ENCODE results near the gene ACVR1B. TPM values are rescaled to one million over a fixed set of nuclear protein-coding genes. Genes with fewer than 3 reads are reported as not detected.
A peak's percentile ranks its signal among the peaks of the same experiment; 100 is the strongest.

ACVR1B gene
- total and polyA plus RNA-seq, 2 donors (not counting 3 experiments of a cell fraction or from before 2014, with no cell fraction given), result 29.0 to 33.7 TPM

DNA sequence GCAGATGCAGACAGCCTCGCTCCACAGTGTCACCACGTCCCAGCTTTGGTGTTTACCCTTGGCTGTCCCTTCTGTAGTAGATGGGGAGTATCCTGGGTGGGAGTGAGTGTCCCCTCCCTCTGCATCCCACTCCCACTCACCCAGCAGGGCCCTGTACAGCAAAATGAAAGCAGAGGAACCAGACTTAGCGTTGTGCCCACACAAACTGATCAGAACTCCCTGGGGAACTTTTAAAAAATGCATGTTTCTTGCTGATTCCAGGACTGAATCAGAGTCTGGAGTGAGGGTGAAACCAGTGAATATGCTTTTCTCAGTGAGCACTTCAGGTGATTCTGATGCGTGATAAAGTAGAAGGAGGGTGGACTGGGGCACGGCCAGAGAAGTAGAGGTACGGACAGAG is 41.3 kb upstream of the ACVR1B start:
- H2AFZ ChIP-seq (ENCODE audit: low read depth, low read length), result no peak overlapping the region
- no peaks in the 10 kb centered on the region for H3K9me1 ChIP-seq (replicated peaks; ENCODE audit: control insufficient read depth, extremely low read depth, insufficient read depth, low read length)
- H3K4me2 ChIP-seq (ENCODE audit: insufficient read depth, low read length), result peak overlapping the region; percentile 96
- peak overlapping the region; percentile 95 for H3K9ac ChIP-seq (replicated peaks; ENCODE audit: extremely low read depth, insufficient read depth, low read length)
- POLR2A ChIA-PET, result interaction anchor here (0.6 kb wide), 1 partner anchor 98 kb away, joined by 4 read pairs; no protein-coding TSS in a partner anchor
- TF ChIP-seq EZH2 (IDR thresholded peaks at IDR 0.05; ENCODE audit: borderline replicate concordance, low read depth, low read length, severe bottlenecking) (no peak), POLR2A (IDR thresholded peaks at IDR 0.05; ENCODE audit: low read depth, low read length) (no peak), POLR2AphosphoS5 (IDR thresholded peaks at IDR 0.05; ENCODE audit: insufficient read depth, low read depth, low read length) (no peak)
- TF ChIP-seq, protein P1, sequence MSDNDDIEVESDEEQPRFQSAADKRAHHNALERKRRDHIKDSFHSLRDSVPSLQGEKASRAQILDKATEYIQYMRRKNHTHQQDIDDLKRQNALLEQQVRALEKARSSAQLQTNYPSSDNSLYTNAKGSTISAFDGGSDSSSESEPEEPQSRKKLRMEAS (IDR thresholded peaks at IDR 0.05; ENCODE audit: insufficient read depth, insufficient read length), result no peak
- no peaks in the 10 kb centered on the region for H3K27me3 ChIP-seq (ENCODE audit: control insufficient read depth in 2 of 2, insufficient read depth in 2 of 2, low read length in 2 of 2)
- H3K4me1 ChIP-seq (ENCODE audit: control insufficient read depth, extremely low read depth, insufficient read depth, low read length), result peaks cover 74% of the 10 kb centered on the region
- dilution Hi-C loops (cut with MboI; ENCODE audit: extremely low pct_ligation_motif_present, low sequenced_read_pairs) (no loop called here), intact Hi-C loops (cut with micrococcal nuclease) (loop anchor here (1.0 kb wide), 1 partner anchor 12 kb away; no protein-coding TSS in a partner anchor)
- FAIRE-seq (no peak), DNase-seq (ENCODE audit: low read depth, low spot score) (peak; percentile 34)
- H3K79me2 ChIP-seq (ENCODE audit: control insufficient read depth, insufficient read depth, low read length), result peaks cover 78% of the 10 kb centered on the region
- H3K27ac ChIP-seq (ENCODE audit: insufficient read depth, low read depth, low read length), result peak overlapping the region; percentile 99
- no TSS peak for BruUV-seq (replicated peaks)
- peak overlapping the region; percentile 14 to 92 (median 85) for H3K4me3 ChIP-seq (replicated peaks in 1 of 3; ENCODE audit: insufficient read depth in 1 of 3, low read depth in 1 of 3, low read length in 3 of 3)
- H3K36me3 ChIP-seq (ENCODE audit: control insufficient read depth in 2 of 2, extremely low read depth in 1 of 2, insufficient read depth in 2 of 2, low read length in 2 of 2), result peaks cover 10 to 18% of the 10 kb centered on the region in 2 experiments
- no peaks in the 10 kb centered on the region for H3K9me3 ChIP-seq (replicated peaks; ENCODE audit: control insufficient read depth, insufficient read depth, low read length)
- CTCF ChIA-PET, result interaction anchor here (1.0 to 11.4 kb wide), 4 partner anchors 13 to 87 kb away, joined by 3 to 286 read pairs (median 81); no protein-coding TSS in a partner anchor
- no peaks in the 10 kb centered on the region for H4K20me1 ChIP-seq (replicated peaks; ENCODE audit: control insufficient read depth, extremely low read depth, insufficient read depth, low read length)

DNA sequence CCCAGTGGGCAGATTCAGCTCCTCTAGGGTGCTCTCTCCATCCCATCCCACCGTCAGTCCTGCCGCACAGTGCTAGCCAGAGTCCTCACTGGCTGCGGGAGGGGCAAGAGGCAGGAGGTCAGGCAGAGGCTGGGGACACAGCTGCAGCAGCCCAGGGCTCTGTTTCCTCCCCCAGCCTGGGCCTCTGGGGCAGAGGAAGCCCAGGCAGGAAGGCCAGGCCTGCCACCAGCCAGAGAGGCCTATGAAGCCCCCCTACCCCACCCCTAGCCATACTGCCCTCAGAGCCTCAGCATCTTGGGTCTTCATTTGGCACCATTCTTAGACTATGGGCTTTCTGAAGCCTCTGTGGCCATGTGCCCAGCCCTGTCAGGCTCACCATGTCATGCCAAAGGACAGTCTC is 40.8 kb upstream of the ACVR1B start:
- Histone ChIP-seq H3K27me3 (ENCODE audit: control insufficient read depth in 2 of 2, insufficient read depth in 2 of 2, low read length in 2 of 2) (no peaks in the 10 kb centered on the region), H3K9ac (replicated peaks; ENCODE audit: extremely low read depth, insufficient read depth, low read length) (peak overlapping the region; percentile 95), H3K27ac (ENCODE audit: insufficient read depth, low read depth, low read length) (peak overlapping the region; percentile 99), H3K79me2 (ENCODE audit: control insufficient read depth, insufficient read depth, low read length) (peaks cover 83% of the 10 kb centered on the region), H2AFZ (ENCODE audit: low read depth, low read length) (no peak overlapping the region), H3K9me1 (replicated peaks; ENCODE audit: control insufficient read depth, extremely low read depth, insufficient read depth, low read length) (no peaks in the 10 kb centered on the region), H3K4me2 (ENCODE audit: insufficient read depth, low read length) (peak overlapping the region; percentile 96), H3K4me3 (replicated peaks in 1 of 3; ENCODE audit: insufficient read depth in 1 of 3, low read depth in 1 of 3, low read length in 3 of 3) (peak overlapping the region in 2 of 3 experiments; percentile 85 to 92), H3K4me1 (ENCODE audit: control insufficient read depth, extremely low read depth, insufficient read depth, low read length) (peaks cover 68% of the 10 kb centered on the region), H4K20me1 (replicated peaks; ENCODE audit: control insufficient read depth, extremely low read depth, insufficient read depth, low read length) (no peaks in the 10 kb centered on the region), H3K9me3 (replicated peaks; ENCODE audit: control insufficient read depth, insufficient read depth, low read length) (no peaks in the 10 kb centered on the region), H3K36me3 (ENCODE audit: control insufficient read depth in 2 of 2, extremely low read depth in 1 of 2, insufficient read depth in 2 of 2, low read length in 2 of 2) (peaks cover 12 to 23% of the 10 kb centered on the region in 2 experiments)
- ChIA-PET CTCF (interaction anchor here (1.0 to 11.4 kb wide), 6 partner anchors 8 to 115 kb away, joined by 4 to 286 read pairs (median 8); no protein-coding TSS in a partner anchor), POLR2A (interaction anchor here (0.6 kb wide), 1 partner anchor 98 kb away, joined by 4 read pairs; no protein-coding TSS in a partner anchor)
- peak; percentile 75 for FAIRE-seq
- dilution Hi-C loops (cut with MboI; ENCODE audit: extremely low pct_ligation_motif_present, low sequenced_read_pairs), result no loop called here
- intact Hi-C loops (cut with micrococcal nuclease), result loop anchor here (1.0 kb wide), 1 partner anchor 12 kb away; no protein-coding TSS in a partner anchor
- no TSS peak for BruUV-seq (replicated peaks)
- DNase-seq (ENCODE audit: low read depth, low spot score), result peak; percentile 49
- TF ChIP-seq POLR2AphosphoS5 (IDR thresholded peaks at IDR 0.05; ENCODE audit: insufficient read depth, low read depth, low read length), result peak; percentile 13
- no peak for TF ChIP-seq FOS (IDR thresholded peaks at IDR 0.05; ENCODE audit: borderline replicate concordance, insufficient read depth, low read length)
- peak; percentile 53 for TF ChIP-seq POLR2A (IDR thresholded peaks at IDR 0.05; ENCODE audit: low read depth, low read length)
- TF ChIP-seq, protein P2, sequence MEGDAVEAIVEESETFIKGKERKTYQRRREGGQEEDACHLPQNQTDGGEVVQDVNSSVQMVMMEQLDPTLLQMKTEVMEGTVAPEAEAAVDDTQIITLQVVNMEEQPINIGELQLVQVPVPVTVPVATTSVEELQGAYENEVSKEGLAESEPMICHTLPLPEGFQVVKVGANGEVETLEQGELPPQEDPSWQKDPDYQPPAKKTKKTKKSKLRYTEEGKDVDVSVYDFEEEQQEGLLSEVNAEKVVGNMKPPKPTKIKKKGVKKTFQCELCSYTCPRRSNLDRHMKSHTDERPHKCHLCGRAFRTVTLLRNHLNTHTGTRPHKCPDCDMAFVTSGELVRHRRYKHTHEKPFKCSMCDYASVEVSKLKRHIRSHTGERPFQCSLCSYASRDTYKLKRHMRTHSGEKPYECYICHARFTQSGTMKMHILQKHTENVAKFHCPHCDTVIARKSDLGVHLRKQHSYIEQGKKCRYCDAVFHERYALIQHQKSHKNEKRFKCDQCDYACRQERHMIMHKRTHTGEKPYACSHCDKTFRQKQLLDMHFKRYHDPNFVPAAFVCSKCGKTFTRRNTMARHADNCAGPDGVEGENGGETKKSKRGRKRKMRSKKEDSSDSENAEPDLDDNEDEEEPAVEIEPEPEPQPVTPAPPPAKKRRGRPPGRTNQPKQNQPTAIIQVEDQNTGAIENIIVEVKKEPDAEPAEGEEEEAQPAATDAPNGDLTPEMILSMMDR (IDR thresholded peaks at IDR 0.05; ENCODE audit: extremely low read depth in 1 of 2, insufficient read depth in 1 of 2, low read depth in 1 of 2, low read length in 2 of 2), result no peak
- no peak for TF ChIP-seq GATA2 (IDR thresholded peaks at IDR 0.05; ENCODE audit: insufficient read depth, insufficient read length, low read depth, low read length)
- TF ChIP-seq, protein P1 (IDR thresholded peaks at IDR 0.05; ENCODE audit: insufficient read depth, insufficient read length), result no peak
- no peak for TF ChIP-seq EZH2 (IDR thresholded peaks at IDR 0.05; ENCODE audit: borderline replicate concordance, low read depth, low read length, severe bottlenecking)
